A549 treated with ZK216348 at 1 μM for 4 hours (cell line): Measurements from ENCODE around the gene IGSF8. TPM values are rescaled to one million over a fixed set of nuclear protein-coding genes. Genes with fewer than 3 reads are reported as not detected.

Source experiments
- total RNA-seq: library from RNA; stranded (reverse); fragments of 200-300 nt; extraction: Qiagen RNA extraction; gene quantifications from 5 replicates; pipeline ENCODE4 v1.2.3, GENCODE V29; 2022; ENCODE audit warnings: low read depth

The IGSF8 gene
- 3.7 to 10.6 TPM (median 9.2 TPM) in 5 replicates for total RNA-seq

GRCh38 chr1:160097911-160098851 lies at the start of gene IGSF8:
TSS of gene IGSF8 (minus strand) at chr1:160098619. CDS start at chr1:160098472, 147 bp downstream.

GRCh38 chr1:160115545-160116282 lies 17.3 kb upstream of the IGSF8 start, which contains the start of gene ATP1A2:
TSS of gene ATP1A2 (plus strand) at chr1:160115759. CDS start at chr1:160115862, 103 bp downstream.

GRCh38 chr1:160081261-160081936 lies 17.0 kb downstream of the IGSF8 start, which contains the start of gene KCNJ9:
TSS of gene KCNJ9 (plus strand) at chr1:160081538. CDS start at chr1:160084031, 2,493 bp downstream.

GRCh38 chr1:160069460-160070231 lies 28.8 kb downstream of the IGSF8 start, which contains the start of gene KCNJ10:
TSS of gene KCNJ10 (minus strand) at chr1:160070160. CDS start at chr1:160042532, 27,628 bp downstream.

Other genes with a start within 250 kb of the IGSF8 start
- gene VSIG8, start 236.0 kb downstream of the IGSF8 start, total RNA-seq: not detected in 5 replicates
- gene CFAP45, start 198.5 kb downstream of the IGSF8 start, total RNA-seq: 0.32 to 1.1 TPM (median 0.62 TPM) in 5 replicates
- 993 to 1,093 TPM (median 1,041 TPM) in 5 replicates for gene TAGLN2, start 173.1 kb downstream of the IGSF8 start, total RNA-seq
- gene IGSF9, start 153.0 kb downstream of the IGSF8 start, total RNA-seq: 0.12 to 0.33 TPM (median 0.29 TPM) in 5 replicates
- gene SLAMF9, start 144.4 kb downstream of the IGSF8 start, total RNA-seq: 0.19 to 0.75 TPM (median 0.39 TPM) in 4 of 5 replicates, not detected in the other
- 3.0 to 5.1 TPM (median 4.9 TPM) in 5 replicates for gene PIGM, start 66.6 kb downstream of the IGSF8 start, total RNA-seq
- gene KCNJ10, start 28.5 kb downstream of the IGSF8 start, total RNA-seq: not detected in 5 replicates
- gene KCNJ9, start 17.1 kb downstream of the IGSF8 start, total RNA-seq: not detected in 5 replicates
- 0.12 to 0.14 TPM (median 0.13 TPM) in 3 of 5 replicates, not detected in the others for gene ATP1A2, start 17.1 kb upstream of the IGSF8 start, total RNA-seq
- not detected in 5 replicates for gene ATP1A4, start 53.0 kb upstream of the IGSF8 start, total RNA-seq
- not detected in 5 replicates for gene CASQ1, start 92.0 kb upstream of the IGSF8 start, total RNA-seq
- gene PEA15, start 106.8 kb upstream of the IGSF8 start, total RNA-seq: 180 to 206 TPM (median 191 TPM) in 5 replicates
- gene DCAF8, start 163.9 kb upstream of the IGSF8 start, total RNA-seq: 42.4 to 57.7 TPM (median 47.0 TPM) in 5 replicates
- 16.9 to 27.0 TPM (median 25.1 TPM) in 5 replicates for gene PEX19, start 186.5 kb upstream of the IGSF8 start, total RNA-seq
- gene COPA, start 244.6 kb upstream of the IGSF8 start, total RNA-seq: 76.9 to 94.9 TPM (median 83.2 TPM) in 5 replicates
- 40.2 to 51.7 TPM (median 46.3 TPM) in 5 replicates for gene NCSTN, start 244.8 kb upstream of the IGSF8 start, total RNA-seq